IPS DF 4.7 (cell line): ENCODE data around the gene PNPLA2.

ENCODE experiments used
- DNase-seq: peaks from one replicate; pipeline ENCODE4 v3.0.0-alpha.2; 2013; ENCODE audit warnings: low spot score; ENCODE audit errors: extremely low read depth

PNPLA2 gene

DNA sequence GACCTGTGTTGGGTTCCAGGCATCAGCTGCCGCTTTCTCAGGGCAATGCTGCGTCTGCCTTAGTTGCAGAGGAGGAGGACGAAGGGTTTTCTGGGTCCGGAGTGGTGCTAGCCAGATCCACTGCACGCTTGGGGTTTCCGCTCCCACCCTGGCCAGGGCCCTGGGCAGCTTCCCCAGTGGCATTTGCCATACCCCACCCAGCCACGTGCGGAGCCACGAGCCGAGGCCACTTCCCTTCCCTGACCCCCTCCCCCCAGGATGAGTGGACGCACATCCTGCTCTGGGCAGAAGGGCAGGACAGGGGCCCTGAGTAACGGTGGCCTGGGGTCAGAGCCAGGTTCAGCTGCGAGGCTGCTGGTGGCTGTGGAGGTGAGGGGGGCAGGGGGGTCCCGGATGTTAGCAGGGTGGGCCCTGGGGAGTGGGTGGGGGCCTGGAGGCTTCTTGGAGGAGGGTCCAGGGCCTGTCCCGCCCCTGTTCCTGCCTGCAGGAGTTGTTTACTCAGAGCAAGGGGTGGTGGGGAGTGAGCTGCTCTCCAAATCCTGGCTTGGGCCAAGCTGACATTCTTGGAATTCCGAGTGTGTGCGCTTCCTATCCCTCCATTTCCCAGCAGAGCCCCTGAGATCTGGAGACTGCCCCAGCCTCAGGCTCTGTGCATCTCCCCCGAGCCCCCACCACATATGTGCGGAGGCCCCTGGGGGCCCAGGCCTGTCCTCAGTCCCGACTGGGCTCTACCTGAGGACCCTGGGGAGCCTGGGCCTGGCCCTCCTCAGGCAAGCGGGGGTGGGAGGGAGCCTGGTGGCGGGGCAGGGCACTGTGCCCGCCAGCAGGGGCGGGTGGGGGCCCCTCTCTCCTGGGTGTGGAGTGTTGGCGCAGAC, 25.3 kb downstream of the PNPLA2 start:
- no peak for DNase-seq

DNA sequence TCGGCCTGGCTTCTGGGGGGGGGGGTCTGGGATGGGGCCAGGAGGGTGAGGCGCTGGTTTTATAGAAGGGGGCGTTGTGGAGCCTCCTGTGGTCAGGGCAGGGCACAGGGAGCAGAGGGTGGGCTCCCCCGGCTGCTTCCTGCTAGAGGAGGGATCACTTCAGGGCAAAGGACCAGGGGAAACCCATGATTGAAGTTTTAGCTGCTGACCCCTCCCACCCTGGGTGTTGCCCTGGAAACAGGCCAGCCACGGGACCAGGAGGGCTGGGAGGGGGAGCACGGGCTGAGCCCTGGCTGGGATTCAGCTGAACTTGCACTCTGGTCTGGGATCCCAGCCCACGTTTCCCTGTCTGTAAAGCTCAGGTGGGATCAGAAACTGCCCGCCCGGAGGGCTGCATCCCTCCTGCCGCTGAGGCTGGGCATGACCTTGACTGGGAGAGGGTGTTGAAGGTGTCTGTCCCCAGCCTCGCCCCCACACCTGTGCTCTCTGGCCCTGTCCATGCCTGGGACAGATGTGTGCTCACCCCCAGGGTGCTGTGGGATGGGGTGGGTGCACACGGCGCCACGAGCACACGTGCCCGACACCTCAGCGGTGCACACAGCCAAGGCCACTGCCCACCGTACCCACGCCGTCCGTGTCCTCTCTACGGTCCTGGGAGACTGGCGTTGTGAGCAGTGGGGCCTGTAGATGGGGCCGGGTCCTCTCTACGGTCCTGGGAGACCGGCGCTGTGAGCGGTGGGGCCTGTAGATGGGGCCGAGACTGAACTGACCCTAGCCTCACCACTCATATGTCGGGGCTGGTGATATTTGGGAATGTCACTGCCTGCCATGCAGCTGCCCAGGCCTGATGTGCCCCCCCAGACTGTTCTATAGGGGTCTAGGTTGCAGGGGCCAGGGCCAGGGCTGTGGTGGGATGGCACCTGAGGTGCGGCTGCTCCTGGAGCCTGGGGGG, 26.3 kb downstream of the PNPLA2 start:
- DNase-seq = no peak

DNA sequence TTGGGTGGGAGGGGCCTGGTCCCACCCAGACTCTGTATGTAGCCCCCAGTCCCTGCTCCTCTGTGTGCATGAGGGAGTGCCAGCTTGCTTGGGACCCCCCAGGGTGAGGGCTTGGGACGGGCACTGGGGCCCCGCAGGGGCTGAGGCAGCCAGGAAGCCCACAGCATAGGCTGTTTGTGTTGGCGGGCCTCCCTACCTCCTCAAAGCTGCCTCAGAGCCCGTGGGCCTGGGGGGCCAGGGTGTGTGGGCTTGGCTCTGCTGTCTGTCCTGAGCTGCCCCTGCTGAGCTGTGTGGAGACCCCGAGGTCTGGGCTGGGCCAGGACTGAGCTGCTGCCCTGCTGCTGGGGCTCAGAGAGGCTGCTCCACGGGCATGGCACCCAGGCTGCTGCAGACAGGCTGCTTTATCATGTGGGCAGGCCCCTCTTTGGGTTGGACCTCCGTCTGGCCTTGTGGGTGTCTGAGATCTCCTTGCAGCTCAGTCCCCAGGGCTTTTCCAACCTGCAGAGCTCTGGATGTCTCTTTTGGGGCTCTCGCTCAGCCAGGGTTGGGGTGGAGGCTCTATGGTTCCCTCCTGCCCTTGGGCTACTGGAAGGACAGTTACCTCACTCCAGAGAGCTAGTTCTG, 27.3 kb downstream of the PNPLA2 start:
- DNase-seq = no peak

DNA sequence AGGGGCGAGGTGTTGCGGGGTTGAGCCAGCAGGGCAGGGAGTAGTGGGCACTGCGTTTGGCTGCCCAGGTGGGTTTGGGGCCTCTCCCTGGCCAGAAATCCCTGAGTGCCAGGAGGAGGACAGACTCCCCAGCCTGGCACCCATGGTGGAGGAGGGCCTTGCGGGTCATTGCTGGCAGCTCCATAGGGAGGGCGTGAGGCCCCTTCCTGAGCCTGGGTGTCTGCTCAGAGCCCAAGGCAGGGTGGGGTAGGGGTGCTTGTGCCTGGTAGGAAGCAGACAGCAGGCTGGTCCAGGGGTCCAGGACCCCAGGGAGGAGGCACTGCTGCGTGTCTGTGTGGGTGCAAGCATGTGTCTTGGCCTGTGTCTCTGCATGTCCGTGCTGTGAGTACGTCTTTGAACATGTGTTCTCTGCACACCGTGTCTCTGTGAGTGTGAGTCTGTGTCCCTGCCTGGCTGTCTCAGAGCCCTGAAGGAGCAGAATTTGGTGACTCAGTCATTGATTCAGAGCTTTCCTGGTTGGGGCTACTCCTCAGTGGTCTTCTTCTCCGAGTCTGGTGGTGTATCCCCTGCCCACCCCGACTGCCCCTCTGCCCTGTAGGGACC, 27.9 kb downstream of the PNPLA2 start:
- DNase-seq = no peak

DNA sequence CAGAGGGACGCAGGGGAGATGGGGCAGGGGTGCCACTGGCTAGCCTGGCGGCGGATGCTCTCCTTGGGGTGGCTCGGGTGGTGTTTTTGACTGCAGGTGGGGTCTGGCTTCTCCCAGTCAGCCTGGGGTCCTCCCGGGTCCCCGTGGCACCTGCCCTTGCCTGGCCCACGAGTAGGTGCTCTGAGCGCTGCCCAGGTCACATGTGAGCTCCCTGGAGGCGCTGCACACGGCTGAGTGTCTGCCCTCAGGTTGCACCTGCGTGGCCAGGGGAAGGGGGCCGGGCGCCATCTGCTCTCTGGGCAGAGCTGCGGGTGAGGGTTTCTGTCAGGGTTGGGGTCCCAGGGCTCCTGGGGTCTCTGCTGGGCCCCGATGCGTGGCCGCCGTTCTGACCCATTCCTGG, 29.2 kb downstream of the PNPLA2 start:
- no peak for DNase-seq

DNA sequence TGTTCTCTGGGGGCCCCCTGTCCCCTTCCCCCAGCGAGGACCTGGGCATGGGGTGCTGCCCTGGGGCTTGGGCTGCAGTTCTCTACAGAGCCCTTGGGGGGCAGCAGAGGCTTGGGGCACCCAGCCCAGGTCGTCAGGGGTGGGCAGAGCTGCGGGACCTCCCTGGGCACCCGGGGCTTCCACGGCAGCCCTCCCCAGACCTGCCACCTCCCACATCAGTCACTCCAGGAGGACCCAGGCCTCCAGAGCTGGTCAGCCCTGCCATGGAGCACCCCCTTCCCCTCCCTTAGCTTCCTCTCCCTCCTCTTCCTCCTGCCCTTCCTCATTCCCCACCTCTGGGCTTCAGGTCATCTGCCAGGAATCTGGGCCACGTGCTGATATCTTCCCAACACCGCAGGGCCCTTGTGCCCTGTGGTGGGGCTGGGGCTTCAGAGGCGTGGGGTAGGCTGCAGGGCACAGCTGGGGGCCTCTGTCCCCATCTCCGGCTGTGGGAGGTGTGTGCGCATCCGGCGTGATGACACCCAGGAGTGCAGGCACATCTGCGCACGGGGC, 29.7 kb downstream of the PNPLA2 start:
- no peak for DNase-seq

DNA sequence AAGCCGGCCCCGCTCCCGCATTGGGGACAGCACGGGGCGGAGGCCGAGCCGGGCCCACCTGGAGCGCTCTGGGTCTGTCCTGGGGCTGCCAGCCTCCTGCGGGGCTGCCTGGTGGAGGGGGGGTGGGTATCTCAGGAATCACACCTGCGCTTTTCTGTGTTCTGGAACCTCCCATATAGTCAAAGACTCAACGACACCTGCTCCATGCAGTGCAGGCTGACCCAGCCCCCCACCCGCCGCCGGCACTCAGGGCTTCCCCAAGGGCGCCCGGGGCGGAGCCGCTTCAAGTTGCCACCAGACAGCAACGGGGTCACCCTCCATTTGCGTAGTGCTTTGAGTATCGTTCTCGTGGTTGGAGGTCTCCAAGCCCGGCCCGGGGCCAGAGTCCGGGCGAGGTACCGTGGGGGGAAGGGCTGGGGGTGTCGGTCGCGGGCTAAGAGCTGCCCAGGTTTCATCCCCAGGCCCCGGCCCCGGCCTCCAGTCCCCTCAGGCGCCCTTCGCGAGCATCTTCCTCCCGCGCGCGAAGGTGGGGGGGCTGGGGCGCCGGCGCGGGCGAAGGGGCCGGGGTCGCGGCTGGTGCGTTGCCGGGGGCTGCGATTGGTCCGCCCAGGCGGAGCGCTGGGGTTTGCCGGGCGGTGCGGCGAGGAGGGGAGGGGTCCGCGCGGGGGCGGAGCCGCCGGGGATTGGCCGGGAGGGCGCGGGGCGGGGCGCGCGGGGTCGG, 30.6 kb downstream of the PNPLA2 start:
- no peak for DNase-seq

DNA sequence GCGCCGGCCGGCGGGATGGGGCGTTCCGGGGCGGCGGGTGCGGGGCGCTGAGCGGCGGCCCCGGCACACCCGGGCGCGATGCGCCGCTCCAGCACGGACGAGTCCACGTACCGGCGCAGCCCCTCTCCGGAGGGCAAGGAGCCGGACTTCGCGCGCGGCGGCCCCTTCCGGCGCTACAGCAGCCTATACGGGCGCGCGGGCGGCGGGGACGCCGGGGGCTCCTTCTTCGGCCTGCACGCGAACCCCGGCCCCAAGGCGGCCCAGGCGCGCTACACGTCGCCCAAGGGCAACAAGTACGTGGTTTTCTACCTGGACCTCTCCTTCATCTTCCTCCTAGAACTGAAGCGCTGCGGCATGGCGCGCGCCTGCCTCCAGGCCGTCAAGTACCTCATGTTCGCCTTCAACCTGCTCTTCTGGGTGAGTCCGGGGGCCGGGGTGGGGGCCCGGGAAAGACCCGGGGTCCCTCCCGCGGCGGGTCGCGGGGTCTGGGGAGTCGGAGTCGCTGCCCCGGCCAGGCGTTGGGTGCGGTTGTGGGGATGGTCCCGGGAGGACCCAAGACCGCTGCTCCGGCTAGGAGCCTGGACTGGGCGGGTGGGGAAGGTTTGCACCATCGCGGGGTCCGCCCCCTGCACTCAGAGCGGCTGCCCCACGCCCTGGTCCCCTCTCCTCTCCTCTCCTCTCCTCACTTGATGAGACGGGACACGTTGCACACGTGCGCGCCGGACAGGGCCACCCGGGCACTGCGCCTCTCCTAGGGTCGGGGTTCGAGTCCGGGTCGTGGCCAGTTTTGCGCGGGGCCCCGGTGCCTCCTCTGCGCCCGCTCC, 31.4 kb downstream of the PNPLA2 start:
- no peak for DNase-seq

DNA sequence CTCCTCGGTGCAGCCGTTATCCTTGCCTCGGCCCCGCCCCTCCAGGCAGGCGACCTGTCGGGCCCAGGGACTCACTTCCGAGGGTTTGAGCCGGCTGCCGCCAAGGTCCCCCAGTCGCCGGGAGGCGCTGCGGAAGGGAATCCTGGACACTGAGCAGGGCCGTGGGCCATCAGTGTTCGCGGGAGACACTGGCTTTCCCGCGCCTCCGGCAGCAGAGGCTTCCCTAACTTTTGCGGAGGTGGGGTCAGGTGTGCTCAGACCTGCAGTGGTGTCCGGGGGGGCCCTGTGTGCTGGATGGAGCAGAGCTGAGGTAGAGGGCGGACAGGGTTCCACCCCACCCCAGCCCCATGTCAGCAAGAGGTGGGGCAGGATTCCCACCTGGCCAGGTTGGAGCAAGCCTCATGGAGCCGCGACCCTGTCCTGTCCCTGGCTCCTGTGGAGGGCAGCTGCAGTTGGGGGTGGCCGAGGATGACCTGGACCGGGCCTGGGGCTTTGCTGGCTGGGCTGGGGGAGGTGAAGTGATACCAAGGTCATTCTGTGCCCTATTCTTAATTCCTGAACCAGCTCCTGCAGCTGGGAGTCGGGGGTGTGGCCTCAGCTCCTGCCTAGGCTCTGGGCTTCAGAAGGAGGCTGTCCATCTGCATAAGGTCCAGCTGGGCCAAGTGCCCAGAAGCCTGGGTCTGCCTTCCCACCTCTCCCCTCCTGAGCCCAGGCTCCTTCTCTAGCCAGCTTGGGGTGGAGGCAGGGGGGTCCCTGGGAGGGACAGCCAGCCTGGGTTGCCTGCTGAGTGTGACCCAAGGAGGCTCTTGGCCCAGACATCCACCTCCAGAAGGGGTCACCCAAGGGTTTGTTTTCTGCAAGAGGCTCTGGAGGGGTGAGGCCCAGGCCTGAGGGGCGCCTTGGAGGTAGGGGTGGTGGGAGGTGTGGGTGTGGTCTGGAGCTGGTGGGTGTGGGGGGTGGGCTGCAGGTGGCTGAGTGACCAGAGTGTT, 32.4 kb downstream of the PNPLA2 start:
- DNase-seq = no peak

DNA sequence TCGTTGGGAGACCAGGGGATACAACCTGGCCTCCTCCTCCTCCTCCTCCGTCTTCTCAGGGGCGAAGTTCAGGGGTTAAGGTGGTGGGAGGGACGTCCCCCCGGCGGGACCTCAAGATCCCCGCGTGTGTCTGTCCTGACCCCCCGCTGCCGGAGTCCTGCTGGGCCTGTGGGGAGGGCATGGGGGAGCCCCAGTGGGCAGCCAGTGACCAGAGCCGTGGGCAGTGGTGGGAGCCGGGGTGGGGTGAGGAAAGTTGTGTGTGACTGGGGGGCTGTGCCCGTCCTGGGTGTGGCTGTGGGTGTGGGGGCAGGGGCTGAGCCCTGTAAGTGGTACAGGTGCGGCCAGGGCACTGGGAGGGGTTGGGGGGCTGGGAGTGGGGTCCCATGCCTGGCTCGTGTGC, 34.0 kb downstream of the PNPLA2 start:
- DNase-seq = no peak

DNA sequence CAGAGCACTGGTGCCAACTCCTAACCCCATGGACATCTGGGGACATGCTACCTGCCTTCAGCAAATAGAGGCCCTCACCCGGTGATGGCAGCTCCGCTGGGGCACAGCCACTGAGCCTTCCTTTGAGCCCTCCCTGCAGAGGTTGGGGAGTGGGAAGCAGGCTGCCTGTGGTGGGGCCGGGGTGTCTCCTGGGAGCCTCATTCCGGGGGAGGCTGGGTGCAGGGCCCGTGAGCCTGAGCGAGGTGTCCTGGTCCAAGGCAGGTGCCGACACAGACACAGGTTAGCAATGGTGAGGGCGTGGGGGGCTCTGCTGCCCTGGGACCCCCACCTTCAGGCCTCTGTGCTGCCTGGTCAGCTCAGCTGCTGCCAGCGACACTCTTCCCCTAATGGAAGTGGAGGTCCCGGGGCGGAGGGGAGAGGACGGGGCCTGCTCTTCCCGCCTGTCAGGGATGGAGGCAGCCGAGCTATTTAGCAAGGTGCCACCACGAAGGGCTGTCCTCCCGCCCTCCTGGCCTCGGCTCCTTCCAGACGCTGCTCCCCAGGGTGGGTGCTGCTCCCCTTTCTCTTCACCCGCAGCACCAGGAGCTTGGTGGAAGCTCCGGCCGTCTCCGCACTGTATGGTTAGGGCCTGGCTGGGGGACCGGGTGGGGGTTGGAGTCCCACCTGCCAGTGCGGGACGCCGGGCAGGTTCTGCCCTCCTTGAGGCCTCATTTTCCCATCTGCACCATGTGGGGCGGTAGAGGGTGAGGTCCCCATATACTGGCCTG, 35.2 kb downstream of the PNPLA2 start:
- no peak for DNase-seq

DNA sequence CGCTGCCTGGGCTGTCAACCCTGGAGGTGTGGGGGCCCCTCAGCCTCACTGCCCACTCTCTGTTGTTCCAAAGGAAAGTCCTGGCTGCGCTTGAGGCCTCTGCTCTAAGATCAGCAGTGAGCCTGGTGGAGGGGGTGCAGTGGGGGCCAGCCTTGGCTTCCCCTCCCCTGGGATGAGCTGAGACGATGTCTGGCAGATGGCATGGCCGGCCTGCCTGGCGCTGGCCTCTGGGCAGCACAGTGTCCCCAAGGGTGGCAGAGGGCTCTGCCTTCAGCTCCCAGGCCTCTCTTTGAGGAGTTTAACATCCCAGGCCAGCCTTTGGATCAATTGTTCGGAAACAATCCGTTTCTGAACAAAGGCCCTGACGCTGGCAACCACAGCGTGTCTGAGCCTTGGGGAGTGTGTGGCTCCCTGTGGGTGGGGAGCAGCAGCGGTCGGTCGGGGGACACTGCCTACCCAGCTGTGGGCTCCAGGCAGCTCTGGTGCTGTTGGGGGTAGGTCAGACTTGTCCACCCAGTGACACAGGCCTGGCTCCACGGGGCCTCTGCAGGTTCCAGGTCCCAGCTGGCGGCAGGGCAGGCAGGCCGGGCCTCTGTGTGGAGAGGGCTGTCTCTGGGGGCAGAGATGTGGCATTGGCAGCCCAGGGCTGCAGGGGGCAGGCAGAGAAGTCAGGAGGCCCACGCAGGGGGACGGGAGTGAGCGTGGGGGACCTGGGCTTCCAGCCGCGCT, 36.1 kb downstream of the PNPLA2 start:
- no peak for DNase-seq

DNA sequence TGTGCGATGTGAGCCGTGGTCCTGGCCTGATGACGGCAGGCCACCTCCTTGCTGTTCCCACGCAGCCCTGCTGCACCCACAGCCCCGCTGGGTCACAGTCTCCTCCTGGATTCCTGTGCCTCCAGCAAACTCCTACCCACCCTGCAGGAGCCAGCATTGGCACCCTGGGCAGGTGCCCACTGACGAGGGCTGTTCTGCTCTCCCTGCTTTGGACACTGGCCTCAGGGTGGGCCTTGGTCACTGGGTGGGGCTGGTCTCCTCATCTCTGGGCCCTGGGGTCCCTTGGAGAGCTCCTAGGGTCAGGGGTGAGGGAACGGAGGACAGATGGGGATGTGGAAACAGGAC, 36.6 kb downstream of the PNPLA2 start:
- no peak for DNase-seq

DNA sequence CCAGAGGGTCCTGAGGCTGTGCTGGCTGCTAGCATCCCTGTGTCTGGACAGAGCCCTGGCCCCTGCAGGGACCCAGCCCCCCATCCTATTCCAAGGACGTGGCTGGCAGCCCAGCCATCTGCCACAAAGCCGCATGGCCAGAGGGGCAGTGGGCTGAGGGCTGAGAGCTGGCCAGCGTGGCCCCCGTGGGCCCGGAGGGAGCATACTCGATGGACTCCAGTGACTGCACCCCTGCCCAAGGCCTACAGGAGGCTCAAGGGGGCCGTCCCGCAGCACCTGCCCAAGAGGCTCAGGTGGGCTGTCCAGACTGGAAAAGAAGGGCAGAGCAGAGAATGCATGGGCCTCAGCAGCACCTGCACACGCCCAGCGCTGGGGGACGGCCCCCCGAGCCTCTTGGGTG, 37.1 kb downstream of the PNPLA2 start:
- DNase-seq = no peak

DNA sequence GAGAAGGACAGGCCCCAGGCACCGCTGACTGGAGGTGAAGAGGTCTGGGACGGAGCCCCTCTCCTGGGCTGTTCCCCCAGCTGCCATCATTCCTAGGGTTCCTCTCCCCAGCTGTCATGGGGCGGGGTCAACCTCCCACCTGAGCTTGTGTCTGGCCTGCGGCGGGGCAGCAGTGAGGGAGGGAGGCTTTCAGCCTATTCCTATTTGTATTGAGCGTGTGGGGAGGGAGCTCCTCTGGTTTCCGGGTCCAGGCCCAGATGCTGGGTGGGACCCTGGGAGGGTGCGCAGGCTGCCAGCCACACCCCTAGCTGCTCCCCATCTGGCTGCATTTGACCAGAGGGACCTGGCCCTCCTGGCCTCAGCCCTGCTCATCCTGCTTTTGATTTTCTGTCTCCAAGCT, 37.7 kb downstream of the PNPLA2 start:
- DNase-seq = no peak

DNA sequence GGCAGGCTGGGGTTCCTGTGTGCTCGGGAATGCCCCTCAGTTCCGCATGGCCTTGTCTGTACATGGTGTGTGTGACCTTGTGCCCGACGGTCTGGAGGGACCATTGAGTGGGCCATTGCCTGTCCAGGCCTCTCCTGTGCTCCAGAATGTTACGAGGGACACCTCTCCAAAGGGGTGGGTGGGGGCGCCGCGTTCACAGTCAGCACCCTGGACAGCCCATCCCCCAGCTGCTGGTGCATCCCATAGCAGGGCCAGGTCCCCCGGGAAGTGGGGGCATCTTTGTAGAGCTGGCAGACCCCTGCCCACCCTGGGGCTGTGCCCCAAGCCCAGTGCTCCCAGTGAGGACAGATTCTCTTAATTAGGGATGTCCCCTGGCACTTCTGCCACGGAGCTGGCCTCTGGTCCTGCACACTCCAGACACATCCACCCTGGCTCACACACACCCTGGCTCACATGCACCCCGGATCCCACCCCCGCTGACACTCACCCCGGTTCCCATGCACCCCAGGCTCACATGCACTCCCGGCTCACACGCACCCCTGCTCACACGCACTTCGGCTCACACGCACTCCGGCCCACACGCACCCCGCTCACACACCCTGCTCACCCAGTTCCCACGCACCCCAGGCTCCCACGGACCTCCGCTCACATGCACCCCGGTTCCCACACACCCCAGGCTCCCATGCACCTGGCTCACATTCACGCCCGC, 39.5 kb downstream of the PNPLA2 start:
- DNase-seq = no peak
